Fibroblast of upper back skin (primary cell): ENCODE data around the gene LCA5L.
"Not testable (repeated sequence)": the region's sequence is repeated elsewhere in the genome, so short reads cannot be mapped to it uniquely, and the experiment has no call there.

Experiments used
- DNase-seq: peaks from one replicate; pipeline ENCODE4 v3.0.0-alpha.2; 2013

The LCA5L gene

GRCh38 chr21:39451332-39452206 is 6.0 kb upstream of the LCA5L start, which contains the start of gene SH3BGR:
Gene SH3BGR, plus strand, starts transcription at chr21:39451970. Its CDS starts 127 bp downstream, at chr21:39452097.
- DNase-seq, result peak; percentile 12

GRCh38 chr21:39447264-39447663 is 1.7 kb upstream of the LCA5L start:
- no peak for DNase-seq

- DNase-seq, result peak; percentile 68
Measured at GRCh38 chr21:39444421-39445180, 977 bp downstream of the LCA5L start.

- peak; percentile 41 for DNase-seq
Measured at GRCh38 chr21:39441502-39442475, 3.8 kb downstream of the LCA5L start.

GRCh38 chr21:39439232-39439631 is 6.3 kb downstream of the LCA5L start:
- no peak for DNase-seq

GRCh38 chr21:39434950-39435349 is 10.6 kb downstream of the LCA5L start:
- DNase-seq, result no peak

- DNase-seq, result no peak
Measured at GRCh38 chr21:39430954-39431353, 14.6 kb downstream of the LCA5L start.

- peak; percentile 41 for DNase-seq
Measured at GRCh38 chr21:39430457-39430856, 15.1 kb downstream of the LCA5L start.

GRCh38 chr21:39430016-39430415 is 15.6 kb downstream of the LCA5L start:
- DNase-seq, result no peak

GRCh38 chr21:39429445-39429844 is 16.1 kb downstream of the LCA5L start:
- no peak for DNase-seq

GRCh38 chr21:39422527-39423241 is 22.9 kb downstream of the LCA5L start:
- DNase-seq, result no peak

- DNase-seq, result not testable (repeated sequence)
Measured at GRCh38 chr21:39419204-39419603, 26.4 kb downstream of the LCA5L start.

GRCh38 chr21:39406065-39406464 is 39.5 kb downstream of the LCA5L start:
- no peak for DNase-seq

GRCh38 chr21:39400173-39400572 is 45.4 kb downstream of the LCA5L start:
- DNase-seq, result peak; percentile 19

GRCh38 chr21:39397646-39398385 is 47.8 kb downstream of the LCA5L start:
- no peak for DNase-seq

- DNase-seq, result no peak
Measured at GRCh38 chr21:39392981-39393380, 52.6 kb downstream of the LCA5L start.

GRCh38 chr21:39390212-39390765 is 55.3 kb downstream of the LCA5L start:
- no peak for DNase-seq

GRCh38 chr21:39388811-39389155 is 56.8 kb downstream of the LCA5L start:
- DNase-seq, result no peak

- peak; percentile 76 for DNase-seq
Measured at GRCh38 chr21:39388038-39388810, 57.4 kb downstream of the LCA5L start.

- peak; percentile 87 for DNase-seq
Measured at GRCh38 chr21:39387461-39388037, 58.0 kb downstream of the LCA5L start.
